KMS-11 (cell line): ENCODE measurements around the gene CD82.

ENCODE experiments used
- H2AFZ ChIP-seq: fragments of 200-600 bp; sonication (generic); 2 replicates; pipeline ENCODE4 v1.6.1; 2016; ENCODE audit warnings: antibody characterized with exemption, mixed run types, low read depth
- H3K27ac ChIP-seq: fragments of 200-600 bp; sonication (generic); 2 replicates; pipeline ENCODE4 v1.6.1; 2016; ENCODE audit warnings: mild to moderate bottlenecking, mixed run types
- H3K27me3 ChIP-seq: fragments of 200-600 bp; sonication (generic); 2 replicates; pipeline ENCODE4 v1.6.1; 2017; ENCODE audit warnings: mild to moderate bottlenecking, low read depth, mixed run types, moderate library complexity; ENCODE audit not compliant: insufficient read depth
- H3K36me3 ChIP-seq: fragments of 200-600 bp; sonication (generic); 2 replicates; pipeline ENCODE4 v1.6.1; 2017; ENCODE audit warnings: mild to moderate bottlenecking, mixed run types; ENCODE audit not compliant: insufficient read depth
- H3K4me1 ChIP-seq: fragments of 200-600 bp; sonication (generic); 2 replicates; pipeline ENCODE4 v1.6.1; 2016; ENCODE audit warnings: mild to moderate bottlenecking, low read depth, mixed run types; ENCODE audit not compliant: poor library complexity, severe bottlenecking
- H3K4me2 ChIP-seq: fragments of 200-600 bp; sonication (generic); 2 replicates; pipeline ENCODE4 v1.7.0; 2016; ENCODE audit warnings: mild to moderate bottlenecking, mixed run types
- H3K4me3 ChIP-seq: fragments of 200-600 bp; sonication (generic); IDR thresholded peaks from 2 replicates; pipeline ENCODE4 v1.6.1; 2017; ENCODE audit warnings: low read depth, low read length, mixed read lengths; ENCODE audit not compliant: insufficient read depth
- H3K79me2 ChIP-seq: fragments of 200-600 bp; sonication (generic); 2 replicates; pipeline ENCODE4 v1.6.1; 2016; ENCODE audit warnings: low read depth, mixed run types; ENCODE audit not compliant: insufficient read depth
- H3K9ac ChIP-seq: fragments of 200-600 bp; sonication (generic); 2 replicates; pipeline ENCODE4 v1.6.1; 2016; ENCODE audit warnings: mild to moderate bottlenecking, mixed run types
- H4K20me1 ChIP-seq: fragments of 200-600 bp; sonication (generic); 2 replicates; pipeline ENCODE4 v1.6.1; 2016; ENCODE audit warnings: mild to moderate bottlenecking, mixed run types; ENCODE audit not compliant: insufficient read depth
- CTCF ChIP-seq: fragments of 200-600 bp; sonication (generic); conservative IDR thresholded peaks from 2 replicates; pipeline ENCODE4 v1.6.1; 2017; ENCODE audit warnings: low read depth, mild to moderate bottlenecking, antibody characterized with exemption, low read length, moderate library complexity, mixed read lengths

Gene CD82

GRCh38 chr11:44565211-44565952 is at the start of gene CD82:
Gene CD82 (plus strand): TSS chr11:44565663. CDS start chr11:44594663, 29,000 bp downstream.
- peaks cover 52% of the 10 kb centered on the region for H3K4me1 ChIP-seq
- H3K4me2 ChIP-seq: peak within 1 kb of the TSS; percentile 88
- no peaks in the 10 kb centered on the region for H4K20me1 ChIP-seq
- no peaks in the 10 kb centered on the region for H3K79me2 ChIP-seq
- H3K4me3 ChIP-seq: no peak within 1 kb of the TSS
- TF ChIP-seq CTCF: no peak
- peak within 1 kb of the TSS; percentile 24; the same call in 1 of the 2 replicates for H3K27ac ChIP-seq
- no peaks in the 10 kb centered on the region for H3K27me3 ChIP-seq
- H3K36me3 ChIP-seq: no peaks in the 10 kb centered on the region
- H3K9ac ChIP-seq: peak within 1 kb of the TSS; percentile 49; the same call in 1 of the 2 replicates
- peak within 1 kb of the TSS; percentile 95 for H2AFZ ChIP-seq

- Histone ChIP-seq H3K36me3 (no peaks in the 10 kb centered on the region), H3K79me2 (no peaks in the 10 kb centered on the region), H3K4me3 (no peak overlapping the region), H3K9ac (no peak overlapping the region), H3K27ac (no peak overlapping the region), H3K4me1 (no peaks in the 10 kb centered on the region), H3K27me3 (no peaks in the 10 kb centered on the region), H2AFZ (no peak overlapping the region), H3K4me2 (no peak overlapping the region), H4K20me1 (no peaks in the 10 kb centered on the region)
- TF ChIP-seq CTCF: no peak
Observed at GRCh38 chr11:44516688-44517507, 48.6 kb upstream of the CD82 start.

GRCh38 chr11:44517541-44517940 is 47.9 kb upstream of the CD82 start:
- H4K20me1 ChIP-seq: no peaks in the 10 kb centered on the region
- no peaks in the 10 kb centered on the region for H3K79me2 ChIP-seq
- H2AFZ ChIP-seq: no peak overlapping the region
- H3K4me1 ChIP-seq: no peaks in the 10 kb centered on the region
- no peak overlapping the region for H3K27ac ChIP-seq
- H3K9ac ChIP-seq: no peak overlapping the region
- no peak for TF ChIP-seq CTCF
- H3K4me3 ChIP-seq: no peak overlapping the region
- no peaks in the 10 kb centered on the region for H3K27me3 ChIP-seq
- H3K4me2 ChIP-seq: no peak overlapping the region
- H3K36me3 ChIP-seq: no peaks in the 10 kb centered on the region

- no peak overlapping the region for H3K27ac ChIP-seq
- no peak overlapping the region for H3K4me2 ChIP-seq
- H3K36me3 ChIP-seq: no peaks in the 10 kb centered on the region
- no peaks in the 10 kb centered on the region for H3K4me1 ChIP-seq
- H3K27me3 ChIP-seq: no peaks in the 10 kb centered on the region
- no peak overlapping the region for H3K4me3 ChIP-seq
- no peaks in the 10 kb centered on the region for H4K20me1 ChIP-seq
- no peak overlapping the region for H3K9ac ChIP-seq
- TF ChIP-seq CTCF: no peak
- H2AFZ ChIP-seq: no peak overlapping the region
- no peaks in the 10 kb centered on the region for H3K79me2 ChIP-seq
Observed at GRCh38 chr11:44518968-44519550, 46.4 kb upstream of the CD82 start.
